HL-60 (cell line): ENCODE results near the gene ALLC.

Experiments used
- CTCF ChIP-seq: IDR thresholded peaks from one replicate; pipeline ENCODE4 v1.5.1; 2011; ENCODE audit warnings: low read length, control low read depth, inconsistent platforms; ENCODE audit not compliant: insufficient read depth
- POLR2AphosphoS5 ChIP-seq: IDR thresholded peaks from 2 replicates; pipeline ENCODE4 v1.6.1; 2012; ENCODE audit warnings: low read depth
- REST ChIP-seq: IDR thresholded peaks from 2 replicates; pipeline ENCODE4 v1.6.1; 2012; ENCODE audit warnings: low read depth; ENCODE audit not compliant: insufficient replicate concordance

- no peak for TF ChIP-seq CTCF
- no peak for TF ChIP-seq REST
- no peak for TF ChIP-seq POLR2AphosphoS5
Measured at GRCh38 chr2:3648652-3649177, 9.3 kb upstream of the ALLC start.
